Measurements from ENCODE around the gene TRIM37.

The TRIM37 gene

DNA sequence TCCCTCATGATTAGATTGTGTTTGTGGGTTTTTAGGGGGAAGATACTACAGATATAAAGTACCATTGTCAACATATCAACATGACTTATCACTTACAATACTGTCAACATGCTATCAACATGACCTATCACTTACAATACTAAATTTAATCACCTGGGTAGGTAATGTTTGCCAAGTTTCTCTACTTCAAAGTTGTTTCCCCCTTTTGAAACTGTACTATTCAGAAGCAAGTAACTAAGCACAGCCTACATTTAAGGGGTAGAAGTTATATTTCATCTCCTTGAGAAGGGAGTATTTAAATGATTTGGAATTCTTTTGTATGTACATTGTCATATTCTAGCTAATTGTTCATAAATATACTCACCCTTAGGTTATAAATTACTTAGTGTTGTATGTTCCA is 68.7 kb downstream of the TRIM37 start:
- in situ Hi-C loops (cut with MboI; ENCODE audit: low sequenced_read_pairs), result no loop called here

DNA sequence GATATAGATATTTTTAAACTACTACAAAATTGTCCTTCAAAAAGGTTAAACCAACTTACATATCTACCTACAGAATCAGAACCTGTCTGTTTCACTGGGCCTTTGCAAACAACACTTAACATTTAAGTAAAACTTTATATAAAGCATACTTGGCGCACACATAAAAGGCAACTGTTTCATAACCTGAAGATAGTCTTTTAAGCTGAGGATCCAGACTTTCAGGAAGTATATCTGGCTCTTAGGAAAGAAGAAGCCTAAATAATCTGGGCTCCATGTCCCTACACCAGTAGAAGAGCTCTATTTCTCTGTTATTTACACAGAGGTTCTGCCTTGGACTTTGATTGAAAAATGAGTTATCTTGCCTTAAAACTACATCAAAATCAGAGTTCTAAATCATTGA is 75.9 kb downstream of the TRIM37 start:
- in situ Hi-C loops (cut with MboI; ENCODE audit: low sequenced_read_pairs), result no loop called here

DNA sequence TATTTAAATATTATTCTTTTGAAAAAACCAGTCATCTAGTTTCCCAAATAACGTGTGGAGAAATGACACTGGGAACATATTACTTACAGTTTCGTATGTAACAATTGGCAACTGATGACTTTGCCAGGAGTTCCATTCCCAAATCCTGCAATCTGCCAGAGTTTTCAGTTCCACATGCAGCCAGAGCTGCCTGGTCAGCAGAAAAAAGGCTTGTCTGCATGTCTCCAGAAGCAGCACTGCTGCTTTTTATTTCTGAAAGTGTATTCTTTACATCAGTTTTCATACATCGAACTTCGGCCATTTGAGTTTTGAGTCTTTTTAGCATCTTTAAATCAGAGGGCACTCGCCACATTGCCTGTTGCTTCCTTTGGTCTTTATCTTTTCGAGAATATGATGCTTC is 78.4 kb downstream of the TRIM37 start:
- in situ Hi-C loops (cut with MboI; ENCODE audit: low sequenced_read_pairs), result no loop called here

DNA sequence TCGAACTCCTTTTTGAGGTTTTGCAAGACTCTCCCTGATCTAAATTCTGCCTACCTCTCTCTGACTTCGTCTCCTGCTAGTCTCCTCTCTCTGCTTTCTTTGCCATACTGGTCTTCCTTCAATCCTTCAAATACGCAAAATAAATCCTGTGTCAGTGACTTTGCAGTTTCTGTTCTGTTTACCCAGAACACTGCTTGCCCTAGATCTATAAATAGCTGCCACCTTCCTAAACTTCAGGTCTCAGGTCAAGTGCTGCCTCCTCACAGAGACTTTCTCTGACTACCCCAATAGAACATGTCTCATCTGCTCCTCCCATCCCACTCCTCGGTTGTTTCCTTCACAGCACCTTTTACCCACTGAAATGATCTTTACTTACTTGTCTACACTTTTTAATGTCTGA is 78.9 kb downstream of the TRIM37 start:
- in situ Hi-C loops (cut with MboI; ENCODE audit: low sequenced_read_pairs), result no loop called here

DNA sequence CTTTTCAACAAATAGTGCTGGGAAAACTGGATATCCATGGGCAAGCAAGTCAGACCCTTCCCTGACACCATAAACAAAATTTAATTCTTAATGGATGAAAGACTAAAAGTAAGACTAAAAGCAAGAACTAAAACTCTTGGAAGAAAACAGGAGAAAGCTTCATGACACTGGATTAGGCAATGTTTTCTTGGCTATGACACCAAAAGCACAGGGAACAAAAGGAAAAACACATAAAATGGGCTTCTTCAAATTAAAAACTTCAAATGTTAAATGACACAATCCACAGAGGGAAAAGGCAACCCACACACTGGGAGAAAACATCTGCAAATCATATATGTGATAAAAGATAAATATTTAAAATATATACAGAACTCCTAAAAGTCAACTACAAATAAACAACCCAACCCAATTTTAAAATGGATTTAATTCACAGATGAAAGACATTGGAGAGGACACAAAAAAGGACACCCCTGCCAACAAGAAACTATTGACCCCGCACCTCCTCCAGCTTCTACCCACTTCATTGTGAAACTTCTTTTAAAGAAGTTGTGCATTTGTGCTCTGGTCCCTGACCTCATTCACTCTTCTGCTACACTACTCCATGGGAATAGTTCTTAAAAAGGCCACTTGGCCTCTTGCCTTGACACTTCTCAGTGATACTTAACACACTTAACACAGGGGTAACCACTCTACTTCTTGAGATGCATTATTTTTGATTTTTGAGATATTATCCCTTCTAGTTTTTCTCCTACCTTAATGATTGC is 80.3 kb downstream of the TRIM37 start:
- in situ Hi-C loops (cut with MboI; ENCODE audit: low sequenced_read_pairs), result no loop called here

DNA sequence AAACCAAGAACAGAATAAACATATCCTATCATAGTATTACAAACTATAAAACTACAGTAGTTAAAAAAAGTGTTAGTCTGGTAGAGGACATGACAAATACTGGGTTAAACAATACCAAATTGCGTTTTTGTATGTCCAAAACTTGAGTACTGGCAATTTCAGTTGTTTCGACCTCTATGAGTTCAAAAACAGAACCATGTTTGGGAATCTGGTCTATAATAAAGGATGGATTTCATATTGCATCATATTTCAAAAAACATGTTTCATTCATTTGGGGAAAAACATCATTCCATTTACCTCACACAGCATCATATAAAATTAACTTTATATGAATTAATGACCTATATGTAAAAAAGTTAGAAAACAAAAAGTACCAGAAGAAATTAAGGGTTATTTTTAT is 81.8 kb downstream of the TRIM37 start:
- in situ Hi-C loops (cut with MboI; ENCODE audit: low sequenced_read_pairs), result no loop called here

DNA sequence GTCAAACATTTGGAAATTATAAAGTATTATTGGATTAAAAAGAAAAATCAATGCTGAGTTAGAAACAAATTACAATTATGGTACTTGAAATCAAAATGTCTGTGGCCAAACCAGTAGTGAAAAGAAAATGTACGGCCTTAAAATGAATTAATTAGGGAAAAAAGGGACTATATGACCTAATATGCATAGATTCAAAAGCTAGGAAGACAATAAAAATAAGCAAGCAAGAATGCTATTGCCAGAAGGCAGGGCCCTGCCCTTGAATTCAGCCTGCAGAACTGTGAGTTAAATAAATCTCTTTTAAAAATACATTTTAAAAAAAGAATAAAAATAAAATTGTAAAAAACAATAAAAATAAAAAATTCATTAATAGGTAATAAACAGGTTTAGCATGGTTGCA is 88.7 kb downstream of the TRIM37 start:
- in situ Hi-C loops (cut with MboI; ENCODE audit: low sequenced_read_pairs), result no loop called here

DNA sequence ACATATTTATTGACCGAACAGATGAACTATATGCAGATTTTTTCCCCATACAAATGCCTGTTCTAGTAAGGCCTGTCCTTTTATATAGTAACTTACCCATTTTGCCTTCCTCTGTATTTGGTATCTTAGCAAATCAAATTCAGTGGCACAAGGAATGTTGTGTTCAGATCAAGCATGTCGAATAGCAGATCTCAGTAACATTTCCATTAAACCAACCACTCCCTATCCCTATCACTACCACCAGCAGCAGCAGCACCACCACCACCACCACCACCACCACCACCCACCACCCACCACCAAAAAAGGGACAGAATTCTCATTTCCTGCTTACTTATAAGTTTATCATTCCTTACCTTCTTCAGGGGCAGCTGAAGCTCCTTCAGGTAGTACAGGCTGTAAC is 94.7 kb downstream of the TRIM37 start:
- in situ Hi-C loops (cut with MboI; ENCODE audit: low sequenced_read_pairs), result no loop called here

DNA sequence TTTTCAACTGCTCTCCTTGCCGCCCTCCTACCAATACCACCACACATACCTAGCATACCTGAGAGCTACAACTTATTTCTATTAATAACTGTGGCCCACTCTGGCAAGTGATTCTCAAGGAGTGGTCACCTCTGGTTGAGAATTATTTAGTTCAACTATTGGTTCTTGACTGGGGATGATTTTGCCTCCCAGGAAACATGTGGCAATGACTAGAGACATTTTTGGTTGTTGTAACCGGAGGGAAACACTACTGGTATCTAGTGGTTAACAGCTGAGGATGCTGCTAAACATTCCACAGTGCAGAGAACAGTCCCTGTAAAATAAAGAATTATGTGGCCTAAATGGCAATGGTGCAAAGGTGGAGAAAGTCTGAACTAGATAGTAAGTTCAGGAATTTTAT is 96.7 kb downstream of the TRIM37 start:
- in situ Hi-C loops (cut with MboI; ENCODE audit: low sequenced_read_pairs), result no loop called here

DNA sequence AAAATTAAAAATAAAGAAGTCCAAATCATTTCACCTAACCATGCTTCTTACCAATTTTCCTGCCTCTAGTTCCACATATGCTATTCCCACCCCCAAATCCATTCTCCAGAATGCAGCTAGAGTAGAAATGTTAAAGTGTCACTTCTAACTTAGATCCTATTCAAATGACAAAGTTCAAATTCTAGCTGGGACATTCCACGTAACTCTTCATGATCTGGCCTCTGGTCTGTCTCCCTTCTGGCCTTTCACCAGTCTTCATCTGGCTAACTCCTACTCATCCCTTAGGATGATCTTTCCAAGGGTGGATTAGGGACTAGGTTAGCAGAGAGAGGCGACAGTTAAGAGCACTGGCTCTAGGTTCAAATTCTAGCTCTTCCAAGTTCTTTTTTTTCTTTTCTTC is 97.9 kb downstream of the TRIM37 start:
- in situ Hi-C loops (cut with MboI; ENCODE audit: low sequenced_read_pairs), result no loop called here

DNA sequence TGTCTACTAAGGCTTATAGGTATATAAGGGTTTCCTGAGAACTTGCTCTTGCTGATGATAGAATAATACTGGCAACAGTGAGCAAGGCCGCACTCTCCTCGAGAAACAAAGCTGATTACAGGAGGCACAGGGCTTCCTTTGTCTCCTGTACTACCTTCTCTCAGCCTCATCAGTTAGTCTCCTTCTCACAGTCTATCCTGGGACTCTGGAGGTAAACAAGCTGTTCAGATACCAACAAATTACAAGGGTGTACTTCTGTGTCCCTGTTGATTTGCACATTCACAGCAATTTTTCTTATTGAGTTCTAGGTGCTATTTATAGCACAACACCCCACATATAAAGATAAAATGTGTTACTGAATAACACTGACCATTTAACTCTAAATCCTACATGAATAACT is 98.7 kb downstream of the TRIM37 start:
- in situ Hi-C loops (cut with MboI; ENCODE audit: low sequenced_read_pairs), result no loop called here

DNA sequence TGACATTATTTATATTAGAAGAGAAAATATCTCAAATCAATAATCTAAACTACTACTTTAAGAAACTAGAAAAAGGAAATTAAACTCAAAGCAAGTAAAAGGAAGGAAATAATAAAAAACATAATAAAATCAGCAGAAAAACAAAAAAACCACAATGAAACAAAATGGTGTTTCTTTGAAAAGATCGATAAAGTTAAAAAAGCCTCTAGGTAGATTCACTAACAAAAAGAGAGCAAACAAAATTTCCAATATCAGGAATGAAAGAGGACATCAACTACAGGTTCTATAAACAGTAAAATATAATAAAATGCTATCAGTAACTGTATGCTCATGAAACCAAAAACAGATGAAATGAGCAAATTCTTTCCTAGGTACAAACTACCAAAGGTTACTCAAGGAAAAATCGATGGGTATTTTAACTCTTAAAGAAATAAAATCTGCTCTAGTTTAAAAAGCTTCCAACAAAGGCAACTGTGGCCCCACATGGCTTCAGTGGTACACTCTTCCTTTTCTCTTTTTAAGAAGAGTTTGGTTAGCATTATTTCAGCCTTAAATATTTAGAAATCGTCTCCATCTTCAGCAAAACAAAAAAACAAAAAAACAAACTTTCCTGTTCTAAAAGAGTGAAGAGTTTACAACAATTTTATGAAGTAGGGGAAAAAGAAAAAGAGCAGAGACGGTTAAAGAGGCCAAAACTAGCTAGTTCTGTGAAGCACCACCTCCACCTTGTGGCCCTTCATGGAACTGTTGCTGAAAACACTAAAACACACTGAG is 102.2 kb downstream of the TRIM37 start:
- in situ Hi-C loops (cut with MboI; ENCODE audit: low sequenced_read_pairs), result no loop called here

DNA sequence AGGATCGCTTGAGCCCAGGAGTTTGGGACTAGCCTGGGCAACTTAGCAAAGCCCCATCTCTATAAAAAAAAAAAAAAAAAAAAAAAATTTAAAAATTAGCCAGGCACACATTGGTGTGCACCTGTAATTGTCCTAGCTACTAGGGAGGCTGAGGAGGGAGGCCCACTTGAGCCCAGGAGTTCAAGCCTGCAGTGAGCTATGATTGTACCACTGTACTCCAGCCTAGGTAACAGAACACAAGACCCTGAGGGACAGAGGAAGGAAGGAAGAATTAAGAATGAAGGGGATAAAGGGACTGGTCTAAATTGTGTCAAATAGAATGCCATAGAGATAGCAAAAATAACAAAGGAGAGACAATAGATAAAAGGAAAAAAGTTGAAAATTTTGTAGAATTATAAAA is 102.8 kb downstream of the TRIM37 start:
- in situ Hi-C loops (cut with MboI; ENCODE audit: low sequenced_read_pairs), result no loop called here

DNA sequence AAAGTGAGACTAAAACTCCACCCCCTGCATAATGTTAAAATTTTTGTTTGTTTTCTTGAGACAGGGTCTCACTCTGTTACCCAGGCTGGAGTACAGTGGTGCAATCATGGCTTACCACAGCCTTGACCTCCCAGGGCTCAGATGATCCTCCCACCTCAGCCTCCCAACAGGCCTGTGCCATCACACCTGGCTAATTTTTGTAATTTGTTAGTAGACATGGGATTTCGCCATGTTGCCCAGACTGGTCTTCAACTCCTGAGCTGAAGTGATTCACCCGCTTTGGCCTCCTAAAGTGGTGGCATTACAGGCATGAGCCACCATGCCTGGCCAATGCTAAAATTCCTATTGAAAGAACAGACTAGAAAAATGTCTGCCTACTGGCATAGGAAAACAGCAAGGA is 103.8 kb downstream of the TRIM37 start:
- in situ Hi-C loops (cut with MboI; ENCODE audit: low sequenced_read_pairs), result no loop called here

DNA sequence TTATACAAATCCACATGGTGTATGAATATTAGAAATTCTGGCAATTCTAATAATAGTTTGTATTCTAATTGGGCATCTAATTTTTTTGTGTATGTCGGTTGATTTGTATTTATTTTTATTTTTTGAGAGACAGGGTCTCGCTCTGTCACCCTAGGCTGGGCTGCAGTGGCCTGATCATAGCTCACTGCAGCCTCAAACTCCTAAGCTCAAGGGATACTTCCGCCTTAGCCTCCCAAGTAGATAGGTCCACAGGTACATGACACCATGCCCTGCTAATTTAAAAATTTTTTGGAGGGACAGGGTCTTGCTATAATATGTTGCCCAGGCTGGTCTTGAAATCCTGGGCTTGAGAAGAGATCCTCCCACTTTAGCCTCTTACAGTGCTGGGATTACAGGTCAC is 104.6 kb downstream of the TRIM37 start:
- in situ Hi-C loops (cut with MboI; ENCODE audit: low sequenced_read_pairs), result no loop called here

DNA sequence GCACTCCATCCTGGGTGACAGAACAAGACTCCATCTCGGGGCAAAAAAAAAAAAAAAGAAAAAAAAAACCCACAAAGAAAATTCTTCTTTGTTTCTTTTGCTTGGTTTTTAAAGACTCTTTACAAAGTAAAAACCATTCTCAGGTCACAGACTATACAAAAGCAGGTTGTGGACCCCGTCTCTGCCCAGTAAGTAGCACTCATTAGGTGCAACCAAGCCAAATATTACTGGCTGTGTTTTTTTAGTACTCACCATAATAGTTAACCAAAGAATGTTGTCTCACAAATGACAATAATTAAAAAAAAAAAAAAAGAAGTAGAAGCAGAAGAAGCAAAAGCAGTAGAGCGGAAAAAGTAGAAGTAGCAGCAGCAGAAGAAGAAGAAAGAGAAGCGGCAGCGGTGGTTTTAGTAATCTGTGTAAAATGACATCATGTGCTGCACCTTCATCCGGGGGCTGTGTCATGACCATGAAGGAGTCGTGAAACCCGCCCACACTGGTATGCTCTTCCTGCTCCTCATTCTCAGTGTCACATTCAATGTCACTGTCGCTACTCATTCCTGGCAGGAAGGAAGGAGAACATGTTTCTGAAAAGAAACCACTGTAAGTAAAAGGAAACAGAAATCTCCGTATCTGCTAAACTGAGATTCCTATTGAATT is 105.4 kb downstream of the TRIM37 start:
- in situ Hi-C loops (cut with MboI; ENCODE audit: low sequenced_read_pairs), result no loop called here

DNA sequence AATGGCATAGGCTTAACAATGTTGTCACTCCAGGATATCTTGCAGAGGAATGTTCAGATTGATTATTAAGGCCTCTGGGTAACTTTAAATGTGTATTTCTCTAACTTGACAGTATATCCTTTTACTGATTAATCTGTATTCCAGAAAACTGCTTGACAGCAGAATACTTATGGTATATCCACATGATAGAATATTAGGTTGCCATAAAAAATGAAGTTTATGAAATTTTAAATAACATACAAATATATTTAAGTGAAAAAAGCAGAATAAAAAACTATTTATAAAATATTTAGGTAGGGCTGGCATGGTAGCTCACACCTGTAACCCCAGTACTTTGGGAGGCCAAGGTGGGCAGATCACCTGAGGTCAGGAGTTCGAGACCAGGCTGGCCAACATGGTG is 106.7 kb downstream of the TRIM37 start:
- in situ Hi-C loops (cut with MboI; ENCODE audit: low sequenced_read_pairs), result no loop called here

DNA sequence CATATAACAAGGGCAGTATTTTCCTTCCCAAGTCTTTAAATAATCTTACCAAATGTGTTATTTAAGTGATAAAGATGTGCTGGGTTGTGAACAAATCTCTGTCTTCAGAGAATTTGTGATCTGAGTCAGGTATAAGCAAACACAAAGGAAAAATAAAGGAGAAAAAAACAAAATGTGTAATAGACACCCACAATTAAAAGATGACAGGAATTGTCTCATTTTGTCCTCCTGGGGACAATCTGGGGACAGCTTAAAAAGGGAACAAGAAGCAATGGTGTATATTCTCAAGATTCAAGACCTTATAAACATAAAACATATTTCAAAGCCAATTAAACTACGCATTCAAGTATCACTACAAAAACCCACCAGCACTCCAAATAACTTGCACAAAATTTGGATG is 107.2 kb downstream of the TRIM37 start:
- in situ Hi-C loops (cut with MboI; ENCODE audit: low sequenced_read_pairs), result no loop called here

DNA sequence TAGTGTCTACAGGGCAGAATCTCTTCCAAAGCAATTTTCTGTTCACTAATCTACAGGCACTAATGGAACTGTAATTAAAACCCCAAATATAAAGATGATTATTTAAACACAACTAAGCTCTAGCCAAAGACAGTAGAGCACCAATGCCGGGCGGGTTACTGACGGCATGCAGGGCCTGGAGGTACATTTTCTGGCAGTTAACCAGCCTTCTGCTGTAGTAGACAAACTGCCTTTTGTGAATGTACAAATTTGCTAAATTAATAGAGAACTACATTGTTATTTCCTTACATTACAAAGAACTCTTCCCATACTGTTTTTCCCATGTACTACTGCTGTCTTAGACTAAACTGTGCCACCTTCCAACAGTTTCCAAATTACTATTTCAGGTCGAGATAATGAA is 107.8 kb downstream of the TRIM37 start:
- in situ Hi-C loops (cut with MboI; ENCODE audit: low sequenced_read_pairs), result no loop called here

DNA sequence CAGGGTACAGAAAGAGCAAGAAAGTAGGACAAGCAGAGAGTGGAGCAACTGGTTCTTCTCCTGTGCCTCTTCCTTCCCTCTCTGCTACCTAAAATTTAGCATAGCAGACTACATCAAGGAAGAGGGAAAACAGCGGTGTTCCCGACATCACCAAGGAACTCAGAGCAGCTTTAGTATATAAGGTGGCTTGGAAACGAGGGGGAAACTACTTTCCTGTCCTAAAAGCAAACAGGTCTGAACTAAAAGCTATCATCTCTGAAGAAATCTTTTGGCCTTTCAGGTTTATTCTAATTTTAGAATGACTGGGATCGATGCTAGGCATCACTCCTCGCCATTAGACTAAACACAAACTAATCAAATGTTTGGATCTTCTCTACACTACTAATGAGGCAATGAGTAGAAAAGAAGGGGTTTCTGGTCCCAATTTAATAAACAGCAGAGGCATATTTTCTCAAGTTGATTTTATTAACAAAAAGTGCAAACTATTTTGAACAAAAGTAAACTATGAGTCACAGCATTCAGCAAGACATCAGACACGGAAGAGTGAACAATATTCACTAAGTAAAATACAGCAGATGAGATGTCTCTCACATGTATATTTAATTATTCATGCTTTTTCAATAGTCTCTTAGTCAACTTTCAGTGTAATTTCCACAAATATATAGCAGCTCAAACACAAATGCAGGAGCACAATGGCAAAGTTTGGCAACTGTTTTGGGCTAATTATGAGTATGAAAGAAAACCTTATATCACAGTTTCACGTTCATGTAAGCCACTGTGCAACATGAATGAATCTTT is 108.7 kb downstream of the TRIM37 start:
- in situ Hi-C loops (cut with MboI; ENCODE audit: low sequenced_read_pairs), result no loop called here

DNA sequence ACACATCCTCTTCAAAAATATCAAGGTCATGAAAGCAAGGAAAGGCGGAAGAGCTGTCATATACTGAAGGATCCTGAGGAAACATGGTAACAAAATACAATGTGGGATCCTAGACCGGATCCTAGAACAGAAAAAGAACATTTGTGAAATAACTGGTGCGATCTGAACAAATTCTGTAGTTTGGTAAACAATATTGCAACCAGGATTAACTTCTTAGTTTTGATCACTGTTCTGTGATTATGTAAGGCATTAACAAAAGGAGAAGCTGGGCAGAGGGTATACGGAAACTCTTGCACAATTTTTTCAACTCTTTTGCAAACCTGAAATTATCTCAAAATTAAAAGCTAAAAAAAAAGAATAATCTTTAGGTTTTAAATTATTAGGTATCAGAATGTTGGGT is 109.7 kb downstream of the TRIM37 start:
- in situ Hi-C loops (cut with MboI; ENCODE audit: low sequenced_read_pairs), result no loop called here
